Omental fat pad (tissue), 4 donors: ENCODE data around the gene NPSR1. TPM values are rescaled to one million over a fixed set of nuclear protein-coding genes. Genes with fewer than 3 reads are reported as not detected.

Experiments
- ATAC-seq: fragments of 150-250 bp; one replicate; pipeline ENCODE4 v1.9.1; 2016; ENCODE audit warnings: mild to moderate bottlenecking, moderate library complexity; ENCODE audit not compliant: low FRiP score
- DNase-seq: peaks from one replicate; pipeline ENCODE4 v3.0.0-alpha.2; 2019; ENCODE audit warnings: low spot score
- CTCF ChIP-seq, 3 donors: fragments of 450-650 bp; IDR thresholded peaks; one replicate each; pipeline ENCODE4 v1.5.1; 2016 to 2017; ENCODE audit warnings: antibody characterized with exemption in 3 of 3, mild to moderate bottlenecking in 3 of 3, moderate library complexity in 2 of 3
- total RNA-seq, 4 donors: library from RNA; depleted of rRNA; stranded (reverse); fragments of >200 nt; gene quantifications; one replicate each; pipeline ENCODE4 v1.1.0, GENCODE V29; 2016

The NPSR1 gene
- total RNA-seq, 4 donors from 2014 or later: not detected

DNA sequence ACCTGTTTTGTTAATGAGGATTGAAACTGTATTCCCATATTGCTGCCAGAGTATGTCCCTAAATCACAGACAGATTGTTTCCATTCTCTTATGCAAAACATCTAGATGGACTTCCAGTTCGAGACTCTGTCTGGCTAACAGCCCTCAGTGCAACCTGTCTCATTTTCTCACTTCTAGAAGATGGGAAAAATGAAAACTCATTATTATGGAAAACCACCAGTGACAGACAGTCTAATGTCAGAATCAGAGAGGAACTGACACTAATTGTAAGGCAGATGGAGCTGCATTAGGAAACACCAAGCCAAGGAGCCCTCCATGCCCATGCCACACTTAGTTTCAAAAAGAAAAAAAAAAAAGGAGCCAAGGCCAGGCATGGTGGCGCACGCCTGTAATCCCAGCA is 61.6 kb downstream of the NPSR1 start:
- no peak for TF ChIP-seq CTCF (IDR thresholded peaks at IDR 0.05)
- DNase-seq (no peak), ATAC-seq (no peak)

DNA sequence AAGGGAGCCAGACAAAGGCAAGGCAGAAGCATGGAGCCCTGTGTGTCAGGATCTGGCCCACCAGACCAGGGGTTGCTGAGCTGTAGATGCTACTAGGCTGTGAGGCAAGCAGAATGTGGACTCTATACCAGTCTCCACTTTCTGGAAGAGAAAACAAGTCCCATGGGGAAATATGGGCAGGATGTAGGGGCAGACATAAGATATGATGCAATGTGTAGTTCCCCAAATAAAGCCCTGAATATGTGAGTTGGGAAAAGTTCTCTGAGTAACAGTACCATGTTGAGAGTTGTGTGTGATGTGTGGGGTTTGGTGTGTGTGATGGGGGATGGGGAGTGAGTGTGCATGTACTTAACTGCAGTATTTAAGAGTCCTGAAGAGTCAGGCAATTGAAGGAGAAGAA is 62.3 kb downstream of the NPSR1 start:
- no peak for TF ChIP-seq CTCF (IDR thresholded peaks at IDR 0.05)
- DNase-seq (no peak), ATAC-seq (no peak)

- ATAC-seq (no peak), DNase-seq (no peak)
- no peak for TF ChIP-seq CTCF (IDR thresholded peaks at IDR 0.05)
These were observed 65.3 kb downstream of the NPSR1 start for GRCh38 chr7:34723338-34723737.

GRCh38 chr7:34723866-34724490 is 66.0 kb downstream of the NPSR1 start:
- TF ChIP-seq CTCF (IDR thresholded peaks at IDR 0.05): no peak
- no peak for DNase-seq

GRCh38 chr7:34726221-34726620 is 68.2 kb downstream of the NPSR1 start:
- no peak for ATAC-seq

More at GRCh38 chr7:34723866-34724490, 66.0 kb downstream of the NPSR1 start:
- ATAC-seq: no peak

DNA sequence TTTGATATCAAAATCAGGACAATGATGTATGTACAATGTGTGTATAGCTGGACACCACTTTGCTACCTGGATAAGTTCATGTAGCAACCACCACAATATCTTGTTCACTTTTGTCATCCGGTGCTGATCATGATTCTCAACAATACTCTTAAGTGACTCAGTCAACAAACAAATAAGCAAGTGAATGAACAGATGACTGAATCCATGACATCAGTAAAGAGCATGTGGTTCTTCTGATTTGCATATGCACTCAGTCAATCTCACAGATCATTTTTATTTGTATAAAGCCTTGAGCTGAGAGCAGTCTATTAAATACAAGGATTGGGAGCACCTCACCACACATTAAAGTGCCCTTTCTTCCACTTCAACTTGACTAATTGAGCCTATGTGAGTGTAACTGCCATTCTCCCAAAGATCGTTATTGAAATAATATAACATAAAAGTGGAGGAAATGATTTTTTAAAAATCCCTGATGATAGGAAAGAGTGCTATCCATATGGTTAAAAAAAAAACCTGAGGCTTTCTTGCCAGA is 69.5 kb downstream of the NPSR1 start:
- DNase-seq (no peak), ATAC-seq (no peak)
- TF ChIP-seq CTCF (IDR thresholded peaks at IDR 0.05): no peak

More at GRCh38 chr7:34726221-34726620, 68.2 kb downstream of the NPSR1 start:
- TF ChIP-seq CTCF (IDR thresholded peaks at IDR 0.05): no peak
- no peak for DNase-seq

DNA sequence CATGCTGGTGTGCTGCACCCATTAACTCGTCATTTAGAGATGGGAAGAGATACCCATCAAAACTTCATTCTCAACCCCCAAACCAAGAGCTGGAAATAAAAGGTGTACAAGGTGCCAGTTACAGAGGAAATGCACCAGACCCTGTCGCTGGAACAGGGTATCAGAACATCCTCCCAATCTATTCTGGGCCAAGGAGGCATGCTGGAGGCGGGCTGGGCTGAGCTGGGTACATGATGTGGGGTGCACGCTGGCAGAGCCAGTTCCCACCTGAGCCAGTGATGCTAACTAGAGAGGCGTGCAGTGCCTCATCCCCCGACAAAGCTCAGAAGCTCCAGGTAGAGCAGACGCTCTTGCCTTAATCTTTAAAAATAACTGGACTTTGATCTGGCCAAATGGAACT is 70.1 kb downstream of the NPSR1 start:
- ATAC-seq (no peak), DNase-seq (no peak)
- no peak for TF ChIP-seq CTCF (IDR thresholded peaks at IDR 0.05)
